GM18861 (cell line): ENCODE results near the gene GHDC.
"Not testable (repeated sequence)": the region's sequence is repeated elsewhere in the genome, so short reads cannot be mapped to it uniquely, and the experiment has no call there.

Source experiments
- ATAC-seq: cut with Tn5 transposase; IDR thresholded peaks from one replicate; pipeline ENCODE4 v1.9.1; 2021; ENCODE audit not compliant: unreplicated experiment

The GHDC gene

GRCh38 chr17:42202696-42203095 is 8.4 kb upstream of the GHDC start:
- ATAC-seq, result no peak

- ATAC-seq, result no peak
Measured at GRCh38 chr17:42202159-42202558, 7.9 kb upstream of the GHDC start.

DNA sequence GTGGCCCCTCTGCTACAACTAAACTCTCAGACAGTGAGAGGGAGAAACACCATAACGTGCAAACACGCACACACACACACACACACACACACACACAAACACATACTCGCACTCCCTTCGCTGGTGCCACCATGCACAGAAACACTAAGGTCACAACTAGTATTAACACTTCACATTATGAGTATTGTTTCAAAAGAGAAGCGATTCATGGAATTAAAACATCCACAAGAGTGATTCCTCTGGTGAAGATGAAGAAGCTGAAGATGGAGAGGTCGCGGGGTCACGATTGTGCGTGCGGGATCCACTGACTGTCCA is 7.1 kb upstream of the GHDC start:
- no peak for ATAC-seq

GRCh38 chr17:42200706-42201457 is 6.6 kb upstream of the GHDC start:
- no peak for ATAC-seq

- no peak for ATAC-seq
Measured at GRCh38 chr17:42199416-42200011, 5.2 kb upstream of the GHDC start.

GRCh38 chr17:42198897-42199296 is 4.6 kb upstream of the GHDC start:
- no peak for ATAC-seq

DNA sequence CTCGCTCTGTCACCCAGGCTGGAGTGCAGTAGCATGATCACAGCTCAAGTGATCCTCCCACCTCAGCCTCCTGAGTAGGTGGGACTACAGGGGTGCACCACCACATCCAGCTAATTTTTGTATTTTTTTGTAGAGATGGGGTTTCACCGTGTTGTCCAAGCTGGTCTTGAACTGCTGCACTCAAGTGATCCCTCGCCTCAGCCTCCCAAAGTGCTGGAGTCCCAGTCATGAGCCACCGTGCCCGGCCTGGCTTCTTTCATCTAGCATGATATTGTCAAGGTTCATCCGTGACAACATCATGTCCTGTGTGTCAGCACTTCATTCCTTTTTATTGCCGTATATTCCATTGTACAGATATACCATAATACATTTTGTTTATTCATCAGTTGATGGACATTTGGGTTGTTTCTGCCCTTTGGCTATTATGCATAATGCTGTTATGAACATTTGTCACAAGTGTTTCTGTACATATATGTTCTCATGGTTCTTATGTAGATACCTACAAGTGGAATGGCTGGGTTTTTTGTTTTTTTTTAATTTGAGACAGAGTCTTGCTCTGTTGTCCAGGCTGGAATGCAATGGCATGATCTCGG is 3.4 kb upstream of the GHDC start:
- no peak for ATAC-seq

- no peak for ATAC-seq
Measured at GRCh38 chr17:42193216-42193968, 902 bp downstream of the GHDC start.

DNA sequence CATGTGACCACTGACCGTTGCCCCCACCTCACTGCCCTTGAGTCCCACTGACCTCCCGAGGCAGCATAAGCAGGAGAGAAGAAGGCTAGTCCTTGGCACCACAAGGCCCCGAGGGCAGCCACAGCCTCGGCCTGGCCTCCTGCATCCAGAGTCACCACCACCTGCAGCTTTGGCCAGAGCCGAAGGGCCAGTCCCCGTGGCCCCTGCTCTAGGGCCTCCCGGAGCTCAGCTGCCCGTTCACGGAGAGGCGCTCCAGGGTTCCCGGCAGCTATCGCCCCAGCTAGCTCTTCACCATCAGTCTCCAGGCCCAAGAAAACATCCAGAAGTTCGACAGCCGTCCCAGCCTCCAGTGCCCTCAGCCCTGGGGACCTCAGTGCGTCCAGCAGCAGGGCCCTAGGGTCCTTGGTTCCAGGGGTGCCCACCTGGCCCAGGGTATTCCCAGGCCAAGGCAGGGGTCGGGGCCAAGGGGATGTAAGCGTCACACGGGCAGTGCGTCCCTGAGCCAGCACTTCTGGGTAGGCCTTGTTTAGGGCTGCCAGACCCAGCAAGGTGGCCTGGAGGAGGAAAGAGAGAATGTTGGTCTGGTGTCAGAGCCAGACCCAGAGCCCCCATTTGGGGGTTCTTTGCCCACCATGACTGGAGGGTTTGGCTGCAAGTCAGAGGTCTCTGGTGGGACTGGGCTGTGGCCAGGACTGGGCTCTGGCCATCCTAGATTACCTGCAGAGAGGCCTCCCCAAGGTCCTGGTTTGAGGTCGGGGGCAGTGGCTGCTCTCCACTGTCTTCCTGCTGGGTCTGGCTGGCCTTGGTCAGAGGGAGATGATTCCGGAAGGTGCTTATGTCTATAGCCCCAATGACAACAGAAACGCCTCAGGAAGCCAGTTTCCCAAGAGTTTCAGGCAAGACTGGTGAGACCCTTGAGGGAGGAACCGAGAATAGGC is 1.8 kb downstream of the GHDC start:
- no peak for ATAC-seq

DNA sequence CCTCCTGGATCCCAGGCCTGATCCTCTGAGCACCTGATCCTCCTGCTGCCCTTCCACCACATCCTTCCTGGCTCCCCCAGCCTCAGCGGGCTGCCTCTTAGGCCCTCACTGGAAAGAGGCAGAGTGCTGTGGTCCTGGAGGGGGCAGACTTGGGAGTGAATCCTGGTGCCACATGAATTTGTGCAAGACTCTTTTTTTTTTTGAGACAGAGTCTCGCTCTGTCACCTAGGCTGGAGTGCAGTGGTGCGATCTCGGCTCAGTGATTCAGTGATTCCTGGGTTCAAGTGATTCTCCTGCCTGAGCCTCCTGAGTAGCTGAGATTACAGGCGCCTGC is 3.1 kb downstream of the GHDC start:
- ATAC-seq, result no peak

DNA sequence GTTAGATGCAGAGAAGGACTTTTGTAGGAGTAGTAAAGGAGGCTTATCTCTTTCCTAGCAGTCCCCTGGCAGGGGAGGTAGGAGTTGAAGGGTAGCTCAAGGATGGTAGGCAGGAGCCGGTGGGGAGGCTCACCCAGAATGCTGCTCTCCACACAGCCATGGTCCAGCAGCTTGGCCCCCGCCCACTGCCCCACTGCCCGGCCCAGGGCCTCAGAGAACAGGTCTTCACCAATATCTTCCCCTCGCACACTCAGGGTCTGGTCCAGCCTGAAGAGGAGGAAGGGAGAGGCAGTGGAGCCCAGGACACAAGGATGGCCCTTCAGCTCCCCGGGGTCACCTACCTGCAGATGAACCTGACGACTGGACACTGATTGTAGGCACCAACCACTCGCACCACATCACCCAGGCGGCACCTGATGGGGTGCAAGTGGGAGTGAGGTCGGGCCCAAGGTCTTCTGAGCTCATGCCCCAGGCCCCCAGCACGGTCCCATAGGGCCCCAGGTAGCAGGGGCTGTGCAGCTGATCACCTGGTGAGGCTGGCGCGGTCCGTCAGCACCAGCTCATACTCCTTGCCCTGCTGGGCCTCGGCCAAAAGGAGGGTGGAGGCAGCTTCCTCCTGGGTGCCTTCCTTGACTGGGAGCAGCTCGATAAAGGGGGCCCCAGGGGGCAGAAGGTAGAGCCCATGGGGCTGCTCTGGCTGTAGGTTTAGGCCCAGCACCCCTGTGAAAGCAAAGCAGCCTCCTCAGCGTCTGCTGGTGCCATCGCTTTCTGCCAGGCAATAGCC is 3.6 kb downstream of the GHDC start:
- ATAC-seq, result no peak

DNA sequence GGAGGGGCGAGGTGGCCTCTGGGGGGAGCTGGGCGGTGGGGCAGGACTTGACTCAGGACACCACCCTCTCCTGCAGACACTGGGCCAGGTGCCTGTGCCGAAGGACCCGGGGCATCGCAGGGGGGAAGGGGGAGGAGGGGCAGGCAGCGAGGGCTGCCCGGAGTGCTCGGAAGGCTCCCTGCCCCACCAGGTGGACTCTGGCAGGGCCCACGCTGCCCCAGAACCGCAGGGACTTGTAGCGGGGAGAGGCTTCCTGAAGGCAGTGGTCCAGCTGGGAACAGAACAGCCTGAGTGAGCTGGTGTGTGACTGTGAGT is 4.7 kb downstream of the GHDC start:
- no peak for ATAC-seq

DNA sequence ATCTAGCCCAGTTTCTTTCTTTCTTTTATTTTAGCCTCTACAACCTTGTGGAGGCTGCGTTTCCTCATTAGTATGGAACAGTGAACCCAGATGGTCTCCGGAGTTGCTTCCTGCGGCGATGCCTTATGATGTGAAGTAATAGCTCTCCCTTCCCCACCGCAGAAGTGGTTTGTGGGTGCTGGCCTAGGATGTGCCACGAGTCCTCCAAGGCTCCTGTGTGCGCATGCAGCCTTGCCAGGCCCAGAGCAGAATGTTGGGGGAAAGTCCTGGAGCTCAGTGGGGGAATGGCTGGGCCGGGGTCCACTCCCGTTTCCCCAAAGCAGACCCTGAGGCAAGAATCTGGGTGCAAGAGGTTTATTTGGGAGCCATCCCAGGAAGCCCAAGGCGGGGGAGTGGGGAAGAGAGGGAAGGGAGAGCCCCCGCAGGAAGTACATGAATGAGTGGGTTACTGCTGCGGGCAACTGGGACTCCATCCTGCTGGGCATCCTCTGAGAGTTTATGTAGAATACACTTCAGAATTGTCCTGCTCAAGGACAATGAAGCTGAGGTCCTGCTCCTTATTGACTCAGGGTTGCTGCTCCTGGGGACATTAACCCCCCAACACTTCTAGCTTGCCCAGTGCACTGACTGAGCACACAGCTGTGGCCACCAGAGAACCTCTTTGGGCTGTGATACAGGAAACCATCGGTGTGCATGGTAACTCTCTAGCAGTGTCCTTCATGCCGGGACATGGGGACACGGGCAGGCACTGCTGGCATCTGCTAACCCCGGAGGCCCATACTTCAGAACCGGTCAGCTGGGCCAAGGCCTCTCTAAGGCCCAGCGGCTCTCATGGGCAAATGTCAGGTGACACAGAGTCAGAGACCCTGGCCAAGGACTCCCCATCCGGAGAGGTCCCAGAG is 5.3 kb downstream of the GHDC start:
- ATAC-seq, result no peak

DNA sequence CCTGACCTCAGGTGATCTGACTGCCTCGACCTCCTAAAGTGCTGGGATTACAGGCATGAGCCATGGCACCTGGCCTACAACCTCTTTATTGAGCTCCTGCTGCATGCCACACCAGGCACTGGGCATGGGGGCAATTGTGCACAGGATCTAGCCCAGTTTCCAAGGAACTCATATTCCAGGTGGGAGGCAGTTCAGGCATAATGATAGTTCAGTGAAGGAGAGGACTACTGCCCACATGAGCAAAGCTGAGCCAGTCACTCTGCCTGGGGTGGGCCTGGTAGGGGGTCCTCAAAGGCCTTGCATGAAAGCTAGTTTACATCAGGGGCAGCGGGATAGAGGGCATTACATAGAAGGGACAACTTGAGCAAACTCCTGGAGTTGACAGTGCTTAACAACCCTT is 6.5 kb downstream of the GHDC start:
- no peak for ATAC-seq

DNA sequence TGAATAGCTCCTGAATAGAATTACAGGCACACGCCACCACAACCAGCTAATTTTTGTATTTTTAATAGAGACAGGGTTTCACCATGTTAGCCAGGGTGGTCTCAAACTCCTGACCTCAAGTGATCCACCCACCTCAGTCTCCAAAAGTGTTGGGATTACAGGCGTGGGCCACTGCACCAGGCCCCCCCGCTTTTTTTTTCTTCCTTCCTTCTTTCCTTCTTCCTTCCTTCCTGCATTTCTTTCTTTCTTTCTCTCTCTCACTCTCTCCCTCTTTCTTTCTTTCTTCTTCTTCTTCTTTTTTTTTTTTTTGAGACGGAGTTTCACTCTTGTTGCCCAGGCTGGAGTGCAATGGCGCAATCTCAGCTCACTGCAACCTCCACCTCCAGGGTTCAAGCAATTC is 8.1 kb downstream of the GHDC start:
- not testable (repeated sequence) for ATAC-seq

DNA sequence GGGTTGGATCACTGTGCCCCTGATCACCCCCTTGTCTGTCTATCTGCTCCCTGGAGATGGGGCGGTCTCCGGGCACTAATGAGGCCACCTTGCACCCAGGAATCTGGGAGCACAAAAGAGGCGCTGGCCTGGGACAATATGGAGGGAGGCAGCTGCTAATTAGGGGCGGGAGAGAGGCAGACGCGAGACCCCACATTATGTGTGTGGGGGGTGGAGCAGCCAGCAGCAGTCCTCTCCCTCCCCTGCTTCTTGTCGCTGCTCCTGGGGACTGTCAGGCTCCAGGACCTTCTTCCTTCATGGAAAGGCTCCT is 8.7 kb downstream of the GHDC start:
- no peak for ATAC-seq

DNA sequence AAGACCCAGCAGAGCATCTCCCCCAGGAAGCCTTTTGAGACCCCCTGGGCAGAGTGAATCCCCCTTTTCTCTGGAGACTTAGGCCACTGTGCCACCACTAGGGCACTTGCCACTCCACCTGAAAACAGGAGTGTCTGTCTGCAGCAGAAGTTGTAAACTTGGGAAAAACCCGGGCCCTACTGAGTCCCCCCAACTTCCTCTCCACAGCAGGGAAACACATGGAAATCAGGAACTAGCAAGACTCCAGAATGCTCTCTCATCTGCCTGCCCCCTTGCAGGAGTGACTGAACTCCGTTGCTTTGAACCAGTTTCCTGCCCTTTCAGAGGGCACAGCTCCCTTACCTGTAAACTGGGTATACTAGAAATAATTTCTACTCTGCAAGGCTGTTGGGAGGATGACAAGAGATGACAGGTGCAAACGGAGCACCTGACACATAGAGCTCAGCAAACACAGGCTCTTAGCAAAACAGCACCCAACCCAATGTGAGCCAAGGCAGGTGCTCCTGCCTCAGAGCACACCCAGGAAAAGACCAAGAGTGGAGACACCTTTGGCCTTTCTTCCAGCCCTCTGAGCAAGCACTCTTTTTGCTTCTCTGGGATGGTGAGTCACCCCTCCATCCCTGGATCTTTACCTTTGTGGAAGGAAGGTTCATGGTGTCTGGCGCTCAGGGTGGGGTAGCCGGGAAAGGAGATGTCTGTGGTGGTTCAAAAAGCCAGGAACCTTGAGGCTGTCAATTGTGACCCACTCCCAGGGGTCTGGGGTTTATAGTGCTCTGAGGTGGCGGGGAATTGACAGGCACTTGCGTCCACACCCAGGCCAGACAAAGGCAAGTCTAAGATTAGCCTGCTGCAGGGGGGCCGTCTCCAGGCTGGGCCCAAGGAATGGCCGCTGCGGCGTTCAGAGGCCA is 9.3 kb downstream of the GHDC start, which contains the start of gene HCRT:
TSS of gene HCRT (minus strand) at position 740 of the 908 bp plus-strand sequence. CDS start at position 653, 87 bp downstream.
- no peak for ATAC-seq
